Measurements from ENCODE around the gene HOXC10.

The HOXC10 gene

GRCh38 chr12:53981634-53982565, 3.0 kb upstream of the HOXC10 start:
- H3K4me3 ChIP-seq (ENCODE audit: low read length) = no peak overlapping the region
- no peaks in the 10 kb centered on the region for H3K9me3 ChIP-seq (ENCODE audit: low read length)
- no peaks in the 10 kb centered on the region for H3K4me1 ChIP-seq (ENCODE audit: insufficient read depth, low read length)
- H3K36me3 ChIP-seq (ENCODE audit: insufficient read depth, low read length) = no peaks in the 10 kb centered on the region
- no peak overlapping the region for H2AFZ ChIP-seq (ENCODE audit: low read depth, low read length)
- peaks cover 93% of the 10 kb centered on the region for H3K27me3 ChIP-seq (ENCODE audit: insufficient read depth, low read length)

- H3K27me3 ChIP-seq (ENCODE audit: insufficient read depth, low read length) = peaks cover 93% of the 10 kb centered on the region
- no peaks in the 10 kb centered on the region for H3K4me1 ChIP-seq (ENCODE audit: insufficient read depth, low read length)
- H3K4me3 ChIP-seq (ENCODE audit: low read length) = no peak overlapping the region
- no peak overlapping the region for H2AFZ ChIP-seq (ENCODE audit: low read depth, low read length)
- H3K9me3 ChIP-seq (ENCODE audit: low read length) = no peaks in the 10 kb centered on the region
- H3K36me3 ChIP-seq (ENCODE audit: insufficient read depth, low read length) = no peaks in the 10 kb centered on the region
These were observed 2.0 kb upstream of the HOXC10 start for GRCh38 chr12:53982648-53983567.

GRCh38 chr12:53983568-53983949, 1.4 kb upstream of the HOXC10 start:
- Histone ChIP-seq H3K9me3 (ENCODE audit: low read length) (no peaks in the 10 kb centered on the region), H3K27me3 (ENCODE audit: insufficient read depth, low read length) (peaks cover 94% of the 10 kb centered on the region), H2AFZ (ENCODE audit: low read depth, low read length) (no peak overlapping the region), H3K4me3 (ENCODE audit: low read length) (no peak overlapping the region), H3K4me1 (ENCODE audit: insufficient read depth, low read length) (no peaks in the 10 kb centered on the region), H3K36me3 (ENCODE audit: insufficient read depth, low read length) (no peaks in the 10 kb centered on the region)

GRCh38 chr12:53983950-53984572, 885 bp upstream of the HOXC10 start:
- Histone ChIP-seq H3K9me3 (ENCODE audit: low read length) (no peaks in the 10 kb centered on the region), H3K36me3 (ENCODE audit: insufficient read depth, low read length) (no peaks in the 10 kb centered on the region), H2AFZ (ENCODE audit: low read depth, low read length) (no peak overlapping the region), H3K4me1 (ENCODE audit: insufficient read depth, low read length) (no peaks in the 10 kb centered on the region), H3K27me3 (ENCODE audit: insufficient read depth, low read length) (peaks cover 94% of the 10 kb centered on the region), H3K4me3 (ENCODE audit: low read length) (no peak overlapping the region)

GRCh38 chr12:53985692-53985993, 697 bp downstream of the HOXC10 start:
- no peaks in the 10 kb centered on the region for H3K4me1 ChIP-seq (ENCODE audit: insufficient read depth, low read length)
- H3K9me3 ChIP-seq (ENCODE audit: low read length) = no peaks in the 10 kb centered on the region
- H3K4me3 ChIP-seq (ENCODE audit: low read length) = no peak overlapping the region
- H2AFZ ChIP-seq (ENCODE audit: low read depth, low read length) = no peak overlapping the region
- H3K36me3 ChIP-seq (ENCODE audit: insufficient read depth, low read length) = no peaks in the 10 kb centered on the region
- H3K27me3 ChIP-seq (ENCODE audit: insufficient read depth, low read length) = peaks cover 95% of the 10 kb centered on the region

GRCh38 chr12:53985994-53986685, 1.2 kb downstream of the HOXC10 start:
- Histone ChIP-seq H3K4me3 (ENCODE audit: low read length) (no peak overlapping the region), H3K9me3 (ENCODE audit: low read length) (no peaks in the 10 kb centered on the region), H2AFZ (ENCODE audit: low read depth, low read length) (no peak overlapping the region), H3K4me1 (ENCODE audit: insufficient read depth, low read length) (no peaks in the 10 kb centered on the region), H3K27me3 (ENCODE audit: insufficient read depth, low read length) (peaks cover 95% of the 10 kb centered on the region), H3K36me3 (ENCODE audit: insufficient read depth, low read length) (no peaks in the 10 kb centered on the region)

- Histone ChIP-seq H3K4me3 (ENCODE audit: low read length) (no peak overlapping the region), H3K9me3 (ENCODE audit: low read length) (no peaks in the 10 kb centered on the region), H2AFZ (ENCODE audit: low read depth, low read length) (no peak overlapping the region), H3K27me3 (ENCODE audit: insufficient read depth, low read length) (peaks cover 95% of the 10 kb centered on the region), H3K4me1 (ENCODE audit: insufficient read depth, low read length) (no peaks in the 10 kb centered on the region), H3K36me3 (ENCODE audit: insufficient read depth, low read length) (no peaks in the 10 kb centered on the region)
These were observed 1.9 kb downstream of the HOXC10 start for GRCh38 chr12:53986686-53987483.

GRCh38 chr12:53987787-53988230, 2.9 kb downstream of the HOXC10 start:
- Histone ChIP-seq H3K4me3 (ENCODE audit: low read length) (no peak overlapping the region), H3K36me3 (ENCODE audit: insufficient read depth, low read length) (no peaks in the 10 kb centered on the region), H3K27me3 (ENCODE audit: insufficient read depth, low read length) (peaks cover 94% of the 10 kb centered on the region), H2AFZ (ENCODE audit: low read depth, low read length) (no peak overlapping the region), H3K4me1 (ENCODE audit: insufficient read depth, low read length) (no peaks in the 10 kb centered on the region), H3K9me3 (ENCODE audit: low read length) (no peaks in the 10 kb centered on the region)

GRCh38 chr12:53988541-53989226, 3.7 kb downstream of the HOXC10 start:
- Histone ChIP-seq H3K4me3 (ENCODE audit: low read length) (no peak overlapping the region), H2AFZ (ENCODE audit: low read depth, low read length) (no peak overlapping the region), H3K9me3 (ENCODE audit: low read length) (no peaks in the 10 kb centered on the region), H3K27me3 (ENCODE audit: insufficient read depth, low read length) (peaks cover 94% of the 10 kb centered on the region), H3K36me3 (ENCODE audit: insufficient read depth, low read length) (no peaks in the 10 kb centered on the region), H3K4me1 (ENCODE audit: insufficient read depth, low read length) (no peaks in the 10 kb centered on the region)

GRCh38 chr12:53989227-53990113, 4.5 kb downstream of the HOXC10 start:
- H2AFZ ChIP-seq (ENCODE audit: low read depth, low read length) = no peak overlapping the region
- no peak overlapping the region for H3K4me3 ChIP-seq (ENCODE audit: low read length)
- no peaks in the 10 kb centered on the region for H3K4me1 ChIP-seq (ENCODE audit: insufficient read depth, low read length)
- peaks cover 94% of the 10 kb centered on the region for H3K27me3 ChIP-seq (ENCODE audit: insufficient read depth, low read length)
- H3K9me3 ChIP-seq (ENCODE audit: low read length) = no peaks in the 10 kb centered on the region
- H3K36me3 ChIP-seq (ENCODE audit: insufficient read depth, low read length) = no peaks in the 10 kb centered on the region
